Raji (cell line): Measurements from ENCODE around the gene LPCAT1.

Source experiments
- POLR2A ChIP-seq: IDR thresholded peaks from 2 replicates; pipeline ENCODE4 v1.6.1; 2011; ENCODE audit warnings: low read depth, low read length, control low read depth; ENCODE audit not compliant: insufficient read depth

Gene LPCAT1

GRCh38 chr5:1516615-1517601, 6.9 kb downstream of the LPCAT1 start:
- TF ChIP-seq POLR2A: no peak

GRCh38 chr5:1515921-1516571, 7.7 kb downstream of the LPCAT1 start:
- TF ChIP-seq POLR2A: no peak

- no peak for TF ChIP-seq POLR2A
Observed at GRCh38 chr5:1515311-1515920, 8.3 kb downstream of the LPCAT1 start.

GRCh38 chr5:1514027-1514818, 9.5 kb downstream of the LPCAT1 start:
- TF ChIP-seq POLR2A: no peak

GRCh38 chr5:1513326-1514026, 10.3 kb downstream of the LPCAT1 start:
- no peak for TF ChIP-seq POLR2A

- no peak for TF ChIP-seq POLR2A
Observed at GRCh38 chr5:1512541-1513291, 11.0 kb downstream of the LPCAT1 start.

GRCh38 chr5:1511651-1512540, 11.9 kb downstream of the LPCAT1 start:
- no peak for TF ChIP-seq POLR2A

GRCh38 chr5:1511048-1511447, 12.7 kb downstream of the LPCAT1 start:
- TF ChIP-seq POLR2A: no peak

GRCh38 chr5:1510631-1511030, 13.1 kb downstream of the LPCAT1 start:
- no peak for TF ChIP-seq POLR2A

- TF ChIP-seq POLR2A: no peak
Observed at GRCh38 chr5:1510151-1510561, 13.6 kb downstream of the LPCAT1 start.

GRCh38 chr5:1509346-1510085, 14.2 kb downstream of the LPCAT1 start:
- no peak for TF ChIP-seq POLR2A

- no peak for TF ChIP-seq POLR2A
Observed at GRCh38 chr5:1508659-1509290, 15.0 kb downstream of the LPCAT1 start.
